HepG2 (cell line): ENCODE data around the gene PPP1R16B.

ENCODE experiments used
- CTCF ChIP-seq: sonication (generic); formaldehyde crosslinking; IDR thresholded peaks from 2 replicates; pipeline ENCODE4 v1.5.0; 2020; ENCODE audit warnings: mild to moderate bottlenecking, missing genetic modification reagents, moderate library complexity
- EZH2 ChIP-seq: conservative IDR thresholded peaks from 2 replicates; pipeline ENCODE4 v1.6.1; 2012; ENCODE audit warnings: mild to moderate bottlenecking, low read depth, low read length, moderate library complexity
- FOXP1 ChIP-seq, 2 experiments: fragments of 450-650 bp in 1 of 2; IDR thresholded peaks; 2 replicates each; pipeline ENCODE4 v1.6.1; 2017 to 2018; ENCODE audit warnings: antibody characterized with exemption in 1 of 2
- ZFP36 ChIP-seq: fragments of 150-350 bp; IDR thresholded peaks from 2 replicates; pipeline ENCODE4 v1.6.1; 2018; ENCODE audit warnings: borderline replicate concordance, low read length, low read depth; ENCODE audit not compliant: partially characterized antibody

- no peak for TF ChIP-seq CTCF (CRISPR knock-in tag)
- no peak for TF ChIP-seq ZFP36
- no peak for TF ChIP-seq FOXP1 (IDR thresholded peaks at IDR 0.05)
- TF ChIP-seq FOXP1 (CRISPR knock-in tag; IDR thresholded peaks at IDR 0.05), result no peak
- no peak for TF ChIP-seq EZH2
Observed at GRCh38 chr20:38770546-38770945, 35.0 kb upstream of the PPP1R16B start.
